Kidney glomerular epithelial cell (primary cell): ENCODE results near the gene RAD51B.

ENCODE experiments used
- DNase-seq: peaks from one replicate; lab custom pipeline; 2025; lab: John Stamatoyannopoulos, UW

Gene RAD51B

GRCh38 chr14:68386950-68387779 lies 567.6 kb downstream of the RAD51B start:
- DNase-seq, result peak; percentile 33

- no peak for DNase-seq
These were observed 570.4 kb downstream of the RAD51B start for GRCh38 chr14:68389943-68390342.

- no peak for DNase-seq
These were observed 571.2 kb downstream of the RAD51B start for GRCh38 chr14:68390741-68391140.

- DNase-seq, result no peak
These were observed 571.9 kb downstream of the RAD51B start for GRCh38 chr14:68391311-68392014.

- DNase-seq, result no peak
These were observed 573.0 kb downstream of the RAD51B start for GRCh38 chr14:68392393-68393141.

- no peak for DNase-seq
These were observed 573.7 kb downstream of the RAD51B start for GRCh38 chr14:68393259-68393658.

GRCh38 chr14:68394118-68394763 lies 574.7 kb downstream of the RAD51B start:
- no peak for DNase-seq

GRCh38 chr14:68394764-68395143 lies 575.2 kb downstream of the RAD51B start:
- DNase-seq, result no peak

GRCh38 chr14:68395604-68396003 lies 576.0 kb downstream of the RAD51B start:
- DNase-seq, result no peak

- no peak for DNase-seq
These were observed 576.9 kb downstream of the RAD51B start for GRCh38 chr14:68396461-68396860.

GRCh38 chr14:68397371-68397811 lies 577.8 kb downstream of the RAD51B start:
- no peak for DNase-seq

- DNase-seq, result no peak
These were observed 578.2 kb downstream of the RAD51B start for GRCh38 chr14:68397822-68398221.

- DNase-seq, result no peak
These were observed 578.8 kb downstream of the RAD51B start for GRCh38 chr14:68398370-68398769.

- no peak for DNase-seq
These were observed 580.4 kb downstream of the RAD51B start for GRCh38 chr14:68399971-68400370.

- no peak for DNase-seq
These were observed 581.7 kb downstream of the RAD51B start for GRCh38 chr14:68401317-68401716.

- no peak for DNase-seq
These were observed 582.3 kb downstream of the RAD51B start for GRCh38 chr14:68401855-68402254.

GRCh38 chr14:68402525-68403101 lies 583.0 kb downstream of the RAD51B start:
- no peak for DNase-seq

- peak; percentile 54 for DNase-seq
These were observed 583.9 kb downstream of the RAD51B start for GRCh38 chr14:68403191-68404145.

GRCh38 chr14:68404146-68404527 lies 584.6 kb downstream of the RAD51B start:
- no peak for DNase-seq

- DNase-seq, result no peak
These were observed 585.1 kb downstream of the RAD51B start for GRCh38 chr14:68404652-68405183.
